NCI-H446 treated with DMSO at 0.1 percent for 48 hours (cell line): ENCODE data around the gene AIM2.

Source experiments
- DNase-seq: peaks from one replicate; lab custom pipeline; 2025; lab: John Stamatoyannopoulos, UW

AIM2 gene

GRCh38 chr1:159014851-159015250, 61.7 kb downstream of the AIM2 start:
- DNase-seq: no peak

GRCh38 chr1:159014003-159014571, 62.5 kb downstream of the AIM2 start:
- no peak for DNase-seq

GRCh38 chr1:159012495-159012894, 64.1 kb downstream of the AIM2 start:
- DNase-seq: no peak
